Psoas muscle (tissue), 8 donors: Measurements from ENCODE around the gene C1QB. TPM values are rescaled to one million over a fixed set of nuclear protein-coding genes. Genes with fewer than 3 reads are reported as not detected.

ENCODE experiments used
- ATAC-seq, 4 donors: fragments of 200-7000 bp; cut with Tn5 transposase; one replicate each; pipeline ENCODE4 v1.9.1; 2020; ENCODE audit warnings: moderate library complexity in 3 of 4, mild to moderate bottlenecking in 2 of 4
- DNase-seq, 2 donors: peaks; one replicate each; pipeline ENCODE4 v3.0.0-alpha.2; 2020
- H3K27ac ChIP-seq: fragments of 200-600 bp; one replicate; pipeline ENCODE4 v1.8.0; 2022
- H3K27me3 ChIP-seq, 3 donors: fragments of 200-600 bp in 1 of 3; one replicate each; pipeline versions ENCODE4 v1.6.1 to v1.8.0; 2013 to 2022; ENCODE audit warnings: low read length in 2 of 3, mild to moderate bottlenecking in 2 of 3, moderate library complexity in 1 of 3; ENCODE audit not compliant: insufficient read depth in 3 of 3
- H3K36me3 ChIP-seq, 2 donors: fragments of 200-600 bp in 1 of 2; one replicate each; pipeline versions ENCODE4 v1.6.1 to v1.8.0; 2013 to 2022; ENCODE audit warnings: low read depth in 1 of 2, mild to moderate bottlenecking in 1 of 2, moderate library complexity in 1 of 2; ENCODE audit not compliant: insufficient read depth in 1 of 2
- H3K4me1 ChIP-seq: fragments of 200-600 bp; one replicate; pipeline ENCODE4 v1.8.0; 2022
- H3K4me3 ChIP-seq: fragments of 200-600 bp; one replicate; pipeline ENCODE4 v1.8.0; 2022; ENCODE audit warnings: mild to moderate bottlenecking
- H3K9me3 ChIP-seq: fragments of 200-600 bp; one replicate; pipeline ENCODE4 v1.8.0; 2022
- CTCF ChIP-seq: fragments of 200-600 bp; IDR thresholded peaks from one replicate; pipeline ENCODE4 v1.8.0; 2022; ENCODE audit warnings: antibody characterized with exemption
- WGBS, 3 donors: extraction: QIAGEN DNeasy Blood & Tissue Kit; methylation state at CpG; one replicate each; pipeline versions ENCODE4 v1.1.6 to v1.1.7; 2013; 5-methylcytosine and 5-hydroxymethylcytosine counted together
- intact Hi-C, 2 donors: fragments of 100-400 bp; cut with DNase I; formaldehyde crosslinking; loops; one replicate each; pipeline versions ENCODE4 v1.11.0 to v1.14.2; 2022
- polyA plus RNA-seq, 3 donors: library from polyadenylated mRNA; stranded (reverse); fragments of 200-250 nt; gene quantifications; one replicate each; pipeline ENCODE4 v1.2.3, GENCODE V29; 2013
- total RNA-seq, 4 donors: library from RNA; stranded (reverse); fragmentation: NEBNext Ultra II Directional in 2 of 4; extraction: Animal tissue kit (Norgen Biotek cat#: 25700) in 2 of 4; gene quantifications; one replicate each; pipeline versions ENCODE4 v1.2.1 to v1.2.4, GENCODE V29; 2021 to 2023
- donor health status: healthy with polysubstance abuse.
- donor health status: DM: no; HTN: no; CAD: no; lungs with moderate emphysema.
- donor health status: Bipolar disorder and iron deficiency.
- donor health status: healthy.
- donor health status: DM: yes; HTN: yes; CAD: no.
- donor health status: DM: no; HTN: no; CAD: no.
- donor health status: DM: no; HTN: no; CAD: no.
- donor health status: DM: yes; HTN: yes; CAD: no.

The C1QB gene
- total and polyA plus RNA-seq, 7 donors: 14.8 to 47.6 (median 25.6) TPM

- Histone ChIP-seq H3K27me3 (peaks cover 0 to 28% (median 3%) of the 10 kb centered on the region in 3 donors), H3K27ac (no peak within 1 kb of the TSS), H3K4me1 (no peaks in the 10 kb centered on the region), H3K9me3 (no peaks in the 10 kb centered on the region), H3K4me3 (peak within 1 kb of the TSS; percentile 36), H3K36me3 (no peaks in the 10 kb centered on the region)
- peak in 2 of 4 donors; percentile 53 to 57 for ATAC-seq
- peak; percentile 61 to 81 for DNase-seq
- intact Hi-C loops: no loop called here
- 26 to 31% (median 28%) methylated on average over 5 of the region's 5 CpGs for whole genome bisulfite sequencing, 3 donors
- no peak for TF ChIP-seq CTCF
Measured at GRCh38 chr1:22636353-22636752, 16.7 kb upstream of the C1QB start, which contains the start of gene C1QA. C1QA (plus strand) TSS chr1:22636628; CDS start chr1:22637617, 989 bp downstream.

GRCh38 chr1:22636927-22637326 is 16.1 kb upstream of the C1QB start:
- H3K27me3 ChIP-seq: peaks cover 0 to 28% (median 3%) of the 10 kb centered on the region in 3 donors
- ATAC-seq (no peak), DNase-seq (no peak)
- no peak overlapping the region for H3K27ac ChIP-seq
- intact Hi-C loops: no loop called here
- 83 to 87% (median 85%) methylated on average over 6 of the region's 6 CpGs for whole genome bisulfite sequencing, 3 donors
- H3K4me1 ChIP-seq: no peaks in the 10 kb centered on the region
- H3K4me3 ChIP-seq: peak overlapping the region; percentile 36
- no peaks in the 10 kb centered on the region for H3K9me3 ChIP-seq
- no peak for TF ChIP-seq CTCF
- H3K36me3 ChIP-seq: no peaks in the 10 kb centered on the region

- no peak for ATAC-seq
- DNase-seq: no peak
- Histone ChIP-seq H3K27me3 (peaks cover 0 to 25% (median 3%) of the 10 kb centered on the region in 3 donors), H3K4me3 (peak overlapping the region; percentile 36), H3K9me3 (no peaks in the 10 kb centered on the region), H3K27ac (no peak overlapping the region), H3K36me3 (no peaks in the 10 kb centered on the region), H3K4me1 (no peaks in the 10 kb centered on the region)
- WGBS, 3 donors: 58 to 62% (median 60%) methylated on average over 3 of the region's 3 CpGs
- TF ChIP-seq CTCF: no peak
- intact Hi-C loops: no loop called here
Measured at GRCh38 chr1:22637907-22638445, 15.1 kb upstream of the C1QB start.

GRCh38 chr1:22638476-22639234 is 14.4 kb upstream of the C1QB start:
- intact Hi-C loops: no loop called here
- ATAC-seq: no peak
- Histone ChIP-seq H3K27ac (no peak overlapping the region), H3K27me3 (peaks cover 0 to 25% (median 3%) of the 10 kb centered on the region in 3 donors), H3K4me3 (peak overlapping the region; percentile 11), H3K36me3 (no peaks in the 10 kb centered on the region), H3K9me3 (no peaks in the 10 kb centered on the region), H3K4me1 (no peaks in the 10 kb centered on the region)
- WGBS, 3 donors: 80 to 84% (median 80%) methylated on average over 23 of the region's 23 CpGs
- TF ChIP-seq CTCF: no peak
- no peak for DNase-seq
